ENCODE results near the gene HAX1.
A peak's percentile ranks its signal among the peaks of the same experiment; 100 is the strongest.
"Not testable (repeated sequence)": the region's sequence is repeated elsewhere in the genome, so short reads cannot be mapped to it uniquely, and the experiment has no call there.

HAX1 gene

DNA sequence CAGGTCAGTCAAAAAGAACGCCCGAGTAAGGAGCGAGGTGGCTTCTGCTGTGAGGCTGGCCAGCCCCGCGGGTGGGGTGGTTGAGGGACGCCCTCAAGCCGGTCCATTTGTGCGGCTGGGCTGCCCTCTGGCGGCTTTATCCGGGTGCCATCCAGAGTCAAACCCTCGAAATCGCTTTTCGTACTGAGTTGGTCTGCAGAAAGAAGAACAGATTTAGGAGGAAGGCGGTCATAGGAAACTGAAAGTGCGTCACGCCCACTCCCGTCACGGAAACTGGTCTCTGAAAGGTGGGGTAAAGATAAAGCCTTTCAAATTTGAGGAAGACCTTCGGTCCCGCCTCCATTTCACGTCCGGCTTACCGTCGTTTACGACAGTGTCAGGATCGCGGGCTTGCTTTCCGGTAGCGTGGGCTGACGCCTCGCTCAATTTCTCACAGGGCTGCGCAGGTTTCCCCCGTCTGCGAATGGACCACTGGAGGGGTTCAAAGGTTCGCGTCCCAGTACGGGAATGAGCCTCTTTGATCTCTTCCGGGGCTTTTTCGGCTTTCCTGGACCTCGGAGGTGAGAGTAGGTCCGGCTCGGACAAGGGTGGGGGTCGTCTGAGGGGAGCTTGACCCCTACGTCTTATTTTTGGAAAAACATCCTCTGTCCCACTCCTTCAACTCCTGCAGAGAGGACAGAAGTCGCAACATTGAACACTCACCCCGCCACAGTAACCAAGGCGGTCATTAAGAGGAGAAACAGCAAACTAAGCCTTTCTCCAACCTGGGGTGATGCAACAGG lies at the start of gene HAX1:
Gene HAX1 (plus strand): TSS at position 413 of the 782 bp plus-strand sequence. CDS start 95 bp downstream, at position 508.
- peak; percentile 83 to 97 (median 90) for DNase-seq
- intact Hi-C loops (cut with DNase I) = loop anchor here (5.0 kb wide), 2 partner anchors 50 to 75 kb away; partner anchors contain the start of gene UBAP2L

DNA sequence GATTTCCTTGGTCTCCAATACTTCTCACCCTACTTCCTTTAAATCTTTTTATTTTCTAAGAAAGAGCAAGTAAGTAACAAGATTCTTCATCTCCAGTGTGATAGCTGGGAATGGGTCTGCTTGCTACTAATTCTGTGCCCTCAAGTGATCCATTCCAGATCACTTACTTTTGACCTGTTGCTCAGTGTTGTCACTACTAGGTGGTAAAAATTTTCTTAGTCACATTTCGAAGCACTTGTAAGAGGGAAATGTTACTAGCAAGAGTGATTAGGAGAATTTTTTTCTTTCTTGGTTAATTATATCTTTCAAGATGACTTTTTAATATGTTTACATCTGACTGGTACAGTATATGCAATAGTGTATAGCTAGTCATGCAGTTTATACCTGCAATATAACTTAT lies 49.5 kb upstream of the HAX1 start:
- intact Hi-C loops (cut with DNase I) = loop anchor here (5.0 kb wide), 1 partner anchor 49 kb away; the partner anchor contains the start of gene HAX1
- no peak for DNase-seq

DNA sequence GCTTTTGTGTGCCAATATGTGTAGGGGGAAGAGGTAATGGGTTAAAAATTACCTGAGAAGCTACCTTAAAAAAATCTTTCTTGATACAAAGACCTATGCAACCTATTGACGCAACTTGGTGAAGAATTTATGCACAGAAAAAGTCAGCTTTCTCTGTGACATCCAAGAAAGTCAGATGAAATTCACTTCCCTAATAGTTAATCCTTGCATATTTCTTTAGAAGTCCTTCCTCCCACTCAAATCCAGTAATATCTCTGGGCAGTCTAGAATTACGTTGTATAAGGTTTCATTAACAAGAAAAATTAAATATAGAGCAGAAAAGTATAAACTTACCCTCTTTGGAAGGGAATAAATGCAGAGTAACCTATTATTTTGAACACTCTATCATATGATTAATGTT lies 48.8 kb upstream of the HAX1 start:
- no peak for DNase-seq
- intact Hi-C loops (cut with DNase I) = loop anchor here (5.0 kb wide), 1 partner anchor 49 kb away; the partner anchor contains the start of gene HAX1

DNA sequence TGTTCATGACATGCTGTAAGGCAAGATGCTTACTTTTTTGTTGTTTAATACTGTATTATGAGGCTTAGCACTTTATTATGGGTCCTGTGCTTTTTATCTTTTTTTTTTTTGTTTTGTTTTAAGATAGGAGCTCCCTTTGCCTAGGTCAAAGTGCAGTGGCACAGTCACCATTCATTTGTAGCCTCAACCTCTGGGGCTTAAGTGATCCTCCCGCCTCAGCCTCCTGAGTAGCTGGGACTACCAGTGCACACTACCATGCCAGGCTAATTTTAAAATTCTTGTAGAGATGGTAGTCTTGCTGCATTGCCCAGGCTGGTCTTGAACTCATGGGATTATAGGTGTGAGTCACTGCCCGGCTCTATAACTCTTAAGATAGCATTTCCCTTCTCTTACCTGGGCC lies 47.1 kb upstream of the HAX1 start:
- no peak for DNase-seq
- intact Hi-C loops (cut with DNase I) = no loop called here

DNA sequence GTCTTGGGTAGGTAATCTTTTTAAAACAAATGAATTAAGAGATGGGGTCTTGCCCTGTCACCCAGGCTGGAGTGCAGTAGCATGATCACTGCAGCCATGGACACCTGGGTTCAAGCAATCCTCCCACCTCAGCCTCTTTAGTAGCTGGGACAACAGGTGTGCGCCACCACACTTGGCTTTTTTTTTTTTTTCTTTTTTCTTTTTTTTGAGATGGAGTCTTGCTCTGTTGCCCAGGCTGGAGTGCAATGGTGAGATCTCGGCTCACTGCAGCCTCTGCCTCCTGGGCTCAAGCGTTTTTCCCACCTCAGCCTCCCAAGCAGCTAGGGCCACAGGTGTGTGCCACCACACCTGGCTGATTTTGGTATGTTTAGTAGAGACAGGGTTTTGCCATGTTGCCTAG lies 41.3 kb upstream of the HAX1 start:
- intact Hi-C loops (cut with DNase I); DNase-seq: not testable (repeated sequence)

DNA sequence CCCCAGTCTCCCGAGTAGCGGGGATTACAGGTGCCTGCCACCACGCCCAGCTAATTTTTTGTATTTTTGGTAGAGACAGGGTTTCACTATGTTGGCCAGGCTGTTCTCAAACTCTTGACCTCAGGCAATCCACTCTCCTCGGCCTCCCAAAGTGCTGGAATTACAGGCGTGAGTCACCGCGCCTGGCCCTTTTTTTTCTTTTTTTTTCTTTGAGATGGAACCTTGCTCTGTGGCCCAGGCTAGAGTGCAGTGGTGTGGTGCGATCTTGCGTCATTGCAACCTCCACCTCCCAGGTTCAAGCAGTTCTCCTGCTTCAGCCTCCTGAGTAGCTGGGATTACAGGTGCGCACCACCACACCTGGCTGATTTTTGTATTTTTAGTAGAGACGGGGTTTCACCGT lies 39.3 kb upstream of the HAX1 start:
- intact Hi-C loops (cut with DNase I); DNase-seq: not testable (repeated sequence)

DNA sequence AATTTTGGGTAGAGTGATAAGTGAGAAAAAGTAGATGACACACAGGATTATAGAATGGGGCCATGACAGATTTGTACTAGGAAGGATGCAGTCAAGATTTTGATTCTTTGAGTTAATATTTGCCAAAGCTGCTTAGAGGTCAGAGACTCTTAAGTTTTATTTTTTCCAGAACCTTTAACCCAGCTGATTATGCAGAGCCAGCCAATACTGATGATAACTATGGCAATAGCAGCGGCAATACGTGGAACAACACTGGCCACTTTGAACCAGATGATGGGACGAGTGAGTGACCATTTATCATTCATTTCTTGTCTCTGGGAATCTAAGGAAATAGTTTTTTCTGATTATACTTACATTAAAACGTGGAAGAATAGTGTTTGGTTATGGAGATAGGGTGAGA lies 35.6 kb upstream of the HAX1 start:
- DNase-seq = no peak
- intact Hi-C loops (cut with DNase I) = no loop called here

DNA sequence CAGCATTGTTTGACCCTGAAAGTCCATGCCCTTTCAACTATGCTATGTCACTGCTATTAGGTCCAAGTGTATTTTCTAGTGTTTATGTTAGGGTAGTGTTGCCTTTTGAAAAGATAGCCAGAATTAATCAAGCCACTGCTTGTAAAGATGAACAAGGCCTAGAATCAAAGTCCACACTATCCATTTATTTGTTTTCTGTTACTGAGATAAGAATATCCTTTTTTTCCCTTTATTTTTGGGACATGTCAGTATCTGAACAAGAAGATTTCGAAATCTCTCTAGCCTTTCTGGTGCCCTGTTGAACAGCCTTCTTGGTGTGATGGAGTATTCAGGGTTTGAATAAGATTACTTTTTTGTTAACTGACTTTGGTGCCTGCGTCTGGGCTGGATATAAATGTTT lies 35.0 kb upstream of the HAX1 start:
- DNase-seq = no peak
- intact Hi-C loops (cut with DNase I) = no loop called here

DNA sequence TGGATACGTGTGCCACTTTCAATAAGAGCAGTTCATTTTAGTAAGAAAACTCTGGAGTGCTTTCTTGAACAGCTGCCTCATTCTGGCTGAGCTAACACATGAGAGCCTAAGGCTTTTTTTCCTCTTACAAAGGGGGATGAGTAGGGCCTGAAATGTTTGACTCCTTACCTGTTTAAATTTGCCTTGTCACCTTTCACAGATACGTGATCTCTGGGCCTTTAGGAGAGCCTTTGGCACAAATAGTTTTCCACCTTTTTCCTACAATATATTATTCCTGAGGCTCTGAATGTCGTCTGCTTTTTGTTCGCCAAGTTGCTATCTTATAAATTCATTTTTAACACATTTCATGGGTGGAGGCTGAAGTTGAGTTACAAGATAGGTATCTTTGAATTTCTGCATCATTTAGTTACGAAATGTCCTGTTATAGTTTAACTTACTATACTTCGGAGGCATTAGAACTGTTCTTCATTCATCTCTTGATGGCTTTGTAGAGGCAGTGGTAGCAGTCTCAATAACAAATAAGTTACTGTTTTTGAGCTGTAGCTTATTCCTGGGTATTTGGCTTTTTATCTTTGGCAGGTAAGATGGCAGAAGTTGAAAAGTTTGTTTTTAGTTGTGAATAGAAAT lies 34.4 kb upstream of the HAX1 start:
- DNase-seq = no peak
- intact Hi-C loops (cut with DNase I) = no loop called here

DNA sequence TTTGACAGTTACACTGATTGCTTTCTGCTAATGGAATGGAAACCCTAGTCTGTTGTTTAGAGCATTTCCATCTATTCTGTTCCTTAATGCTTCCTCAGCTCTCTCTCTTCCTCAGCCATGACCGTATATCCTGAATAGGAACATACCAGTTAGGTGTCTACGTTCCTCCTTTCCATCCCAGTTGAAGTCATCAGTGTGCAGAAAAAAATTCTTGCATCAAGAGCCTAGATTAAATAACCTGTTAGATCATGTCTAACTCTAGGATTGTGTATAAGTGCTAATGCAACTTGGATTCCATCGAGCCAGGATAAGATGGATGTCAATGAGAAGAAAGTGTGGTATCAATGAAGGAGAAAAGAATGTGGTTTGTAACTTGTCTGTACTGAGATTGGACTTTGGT lies 32.9 kb upstream of the HAX1 start:
- no peak for DNase-seq
- intact Hi-C loops (cut with DNase I) = no loop called here

DNA sequence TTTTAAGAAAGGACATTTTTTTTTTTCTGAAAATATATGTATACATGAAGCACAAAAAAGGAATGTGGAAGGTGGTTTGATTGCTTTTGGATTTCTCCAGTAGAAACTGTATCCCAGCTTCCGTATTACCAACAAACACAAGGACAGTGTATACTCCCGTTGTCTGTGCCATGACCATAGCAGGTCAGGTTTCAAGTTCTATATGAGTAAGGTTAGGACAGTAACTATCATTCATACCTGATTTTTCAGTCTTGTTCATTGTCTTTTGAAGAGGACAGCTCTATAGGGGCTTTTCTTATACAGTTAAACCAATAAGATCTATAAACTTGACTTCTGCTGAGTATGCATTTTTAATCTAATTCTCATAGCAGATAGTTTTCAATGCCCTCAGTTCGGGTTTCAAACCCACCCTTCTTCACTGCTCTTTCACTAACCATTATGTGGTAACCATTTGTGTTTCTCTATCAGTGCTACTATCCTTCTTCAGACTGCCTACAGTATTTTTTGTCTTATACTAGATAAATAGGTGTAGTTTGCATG lies 32.1 kb upstream of the HAX1 start:
- intact Hi-C loops (cut with DNase I) = no loop called here
- DNase-seq = no peak

DNA sequence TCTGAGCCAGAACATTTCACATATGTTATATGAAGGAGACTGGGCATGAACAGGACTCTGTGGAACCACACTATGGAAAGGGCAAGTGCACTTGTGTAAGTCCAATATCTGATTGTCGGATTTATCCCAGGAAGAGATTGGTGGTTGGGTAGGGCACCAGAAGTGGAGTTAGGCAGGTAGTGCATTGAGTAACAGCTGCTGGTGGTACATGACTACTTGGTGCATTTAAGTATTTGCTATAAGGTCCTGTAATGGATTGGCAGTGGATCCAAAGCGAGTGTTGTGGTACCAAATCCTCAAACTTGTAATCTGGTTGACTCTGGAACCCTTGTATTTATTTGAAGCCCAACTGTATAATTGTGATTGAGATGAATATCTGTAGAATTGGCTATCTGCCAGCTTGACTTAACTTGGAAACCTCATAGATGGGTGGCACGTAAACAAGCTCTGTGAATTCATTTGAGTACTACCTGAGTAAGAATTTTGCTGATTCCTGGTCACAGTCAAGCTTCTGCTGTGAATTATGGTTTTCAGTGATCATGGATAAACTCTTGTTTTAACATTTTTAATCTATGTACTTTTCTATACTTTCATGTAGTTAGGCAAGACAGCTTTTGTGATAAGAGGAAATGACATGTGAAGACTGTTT lies 30.6 kb upstream of the HAX1 start:
- intact Hi-C loops (cut with DNase I) = no loop called here
- no peak for DNase-seq

DNA sequence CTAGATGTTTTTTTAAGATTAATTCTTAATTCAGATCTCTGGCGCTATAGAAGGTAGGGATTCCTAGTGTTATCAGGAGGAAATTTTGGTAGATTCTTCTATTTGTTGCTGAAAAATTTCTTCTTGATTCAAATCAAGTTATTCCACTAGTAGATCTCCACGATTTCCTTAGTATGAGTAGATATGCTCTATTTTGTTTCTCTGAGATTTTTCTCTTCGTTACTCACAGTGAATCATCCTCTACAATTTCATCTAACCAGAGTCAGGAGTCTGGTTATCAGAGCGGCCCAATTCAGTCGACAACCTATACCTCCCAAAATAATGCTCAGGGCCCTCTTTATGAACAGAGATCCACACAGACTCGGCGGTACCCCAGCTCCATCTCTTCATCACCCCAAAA lies 18.8 kb upstream of the HAX1 start:
- intact Hi-C loops (cut with DNase I) = no loop called here
- no peak for DNase-seq

DNA sequence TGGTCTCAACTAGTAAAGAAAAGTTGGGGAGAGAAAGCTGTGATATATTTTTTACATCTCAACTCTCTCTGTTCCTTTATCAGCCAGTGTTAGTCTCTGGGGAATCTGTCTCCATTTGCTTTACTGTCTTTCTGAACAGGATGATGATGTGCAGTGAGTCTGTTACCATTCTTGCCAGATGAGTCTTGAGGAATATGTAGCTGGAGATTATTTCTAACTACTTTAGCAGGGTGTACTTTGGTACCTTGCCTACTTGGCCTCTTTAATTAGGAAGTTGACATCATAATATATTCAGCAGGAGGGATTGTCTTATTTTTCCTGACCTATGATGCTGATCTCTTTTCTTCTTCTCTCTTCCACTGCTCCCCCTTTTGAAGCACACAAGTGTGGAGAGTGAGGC lies 15.7 kb upstream of the HAX1 start:
- intact Hi-C loops (cut with DNase I) = no loop called here
- DNase-seq = no peak

DNA sequence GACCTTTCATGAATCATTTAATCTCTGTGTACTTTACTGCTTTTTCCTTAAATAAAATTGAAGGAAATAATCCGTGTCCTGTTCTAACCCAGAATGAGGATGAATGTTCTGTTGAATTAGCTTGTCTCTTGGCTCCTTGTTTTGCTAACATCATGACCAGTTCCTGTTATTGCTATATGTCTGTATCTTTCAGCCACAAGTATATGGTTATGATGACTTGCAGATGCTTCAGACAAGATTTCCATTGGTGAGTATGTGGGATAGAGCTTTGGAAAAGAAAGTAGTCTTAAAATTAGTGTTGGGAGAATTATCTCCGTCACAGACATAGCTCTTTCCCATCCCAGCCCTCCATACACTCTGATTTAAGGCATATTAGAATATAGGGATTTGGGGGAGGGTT lies 13.6 kb upstream of the HAX1 start:
- intact Hi-C loops (cut with DNase I) = no loop called here
- DNase-seq = no peak

DNA sequence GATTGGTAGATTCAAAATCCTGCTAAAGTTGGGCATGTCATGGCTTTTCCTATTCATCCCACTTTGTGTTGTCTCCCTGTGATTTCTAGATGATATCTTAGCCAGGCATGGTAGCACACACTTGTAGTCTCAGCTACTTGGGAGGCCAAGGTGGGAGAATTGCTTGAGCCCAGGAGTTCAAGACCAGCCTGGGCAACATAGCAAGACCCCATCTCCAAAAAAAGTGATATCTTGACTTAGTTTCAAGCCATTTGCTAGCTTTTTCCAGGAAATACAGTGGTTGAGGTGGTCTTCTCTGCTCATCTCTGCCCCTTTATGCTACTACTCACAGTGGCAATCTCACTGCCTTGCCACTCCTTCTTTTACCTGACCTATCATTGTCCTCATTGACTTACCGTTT lies 12.3 kb upstream of the HAX1 start:
- intact Hi-C loops (cut with DNase I) = no loop called here
- no peak for DNase-seq

DNA sequence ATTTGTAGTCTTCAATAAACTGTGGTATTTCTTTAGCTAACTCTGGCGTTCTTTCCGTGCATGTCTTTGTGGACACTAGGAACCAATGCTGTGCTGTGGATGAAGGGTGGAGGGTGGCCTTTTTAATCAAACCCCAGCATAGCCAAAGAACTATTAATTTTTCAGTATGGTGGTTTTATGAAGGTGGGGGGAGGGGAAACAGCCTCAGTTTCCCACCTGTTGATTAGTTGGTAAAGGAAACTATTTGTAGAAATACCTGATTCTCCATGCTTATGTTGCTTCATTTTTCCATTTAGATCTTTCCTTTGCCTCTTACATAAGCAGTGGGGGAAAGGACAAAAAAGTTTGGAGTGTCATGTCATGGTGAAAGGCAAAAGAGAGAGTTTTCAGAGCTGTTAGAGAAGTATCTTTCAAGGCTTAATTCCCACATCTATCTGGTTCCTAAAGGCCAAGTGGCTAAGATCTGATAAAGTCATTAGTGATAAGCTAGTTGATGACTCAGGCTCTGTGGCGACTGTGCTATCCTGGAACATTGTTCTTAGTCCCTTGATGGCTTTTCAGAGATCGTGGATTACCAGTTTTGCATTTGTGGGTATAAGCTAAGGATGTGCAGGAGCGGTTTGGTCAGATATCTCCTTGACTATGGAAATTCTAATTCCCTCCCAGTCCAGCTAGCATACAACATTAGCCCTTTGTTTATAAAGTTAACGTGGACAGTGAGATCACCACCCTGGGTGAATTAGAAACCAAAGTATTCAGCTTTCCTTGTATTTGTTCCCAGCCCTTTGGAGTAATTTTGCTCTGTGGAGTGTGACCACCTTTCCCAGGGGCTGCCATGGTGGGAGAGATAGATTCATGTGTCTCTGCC lies 8.7 kb upstream of the HAX1 start:
- intact Hi-C loops (cut with DNase I) = no loop called here

DNA sequence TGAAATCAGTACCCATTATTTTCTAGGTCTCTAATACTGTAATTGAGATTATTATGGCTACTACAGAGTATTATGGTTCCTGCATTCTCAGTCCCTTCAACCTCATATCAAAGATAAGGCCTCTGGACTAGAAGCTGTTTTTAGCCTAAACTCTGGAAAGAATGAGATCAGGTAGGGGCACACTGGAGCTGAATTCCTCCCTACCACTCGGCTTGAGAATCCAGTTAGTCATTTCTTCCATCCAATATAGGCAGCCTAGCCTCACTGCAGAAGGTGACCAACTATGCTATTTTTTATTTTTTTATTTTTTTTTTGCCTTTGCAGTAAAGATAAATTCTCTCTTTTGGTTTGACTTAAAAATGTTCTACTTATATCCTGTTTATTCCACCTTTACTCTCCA lies 8.0 kb upstream of the HAX1 start:
- intact Hi-C loops (cut with DNase I) = no loop called here
- DNase-seq = no peak

More for the DNA sequence above, 8.7 kb upstream of the HAX1 start:
- no peak for DNase-seq

DNA sequence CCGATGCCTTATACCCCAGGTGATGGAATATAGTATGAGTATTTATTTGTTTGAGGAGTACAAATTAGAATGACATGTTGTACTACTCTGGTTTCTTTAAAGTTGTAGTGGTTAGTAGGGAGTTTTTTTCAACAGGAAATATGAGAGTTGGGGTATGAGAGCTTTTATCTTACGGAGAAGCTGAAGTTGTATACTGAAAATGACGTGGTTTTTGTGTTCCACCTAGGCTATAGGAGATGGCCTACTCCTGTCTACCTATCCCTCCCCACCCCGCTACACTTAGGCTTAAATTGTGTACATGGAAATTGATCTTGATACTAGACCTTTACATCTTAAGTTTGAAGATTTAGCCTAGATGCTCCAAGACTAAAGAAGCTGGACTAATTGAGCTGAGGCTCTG lies 6.8 kb upstream of the HAX1 start:
- intact Hi-C loops (cut with DNase I) = no loop called here
- DNase-seq = no peak

DNA sequence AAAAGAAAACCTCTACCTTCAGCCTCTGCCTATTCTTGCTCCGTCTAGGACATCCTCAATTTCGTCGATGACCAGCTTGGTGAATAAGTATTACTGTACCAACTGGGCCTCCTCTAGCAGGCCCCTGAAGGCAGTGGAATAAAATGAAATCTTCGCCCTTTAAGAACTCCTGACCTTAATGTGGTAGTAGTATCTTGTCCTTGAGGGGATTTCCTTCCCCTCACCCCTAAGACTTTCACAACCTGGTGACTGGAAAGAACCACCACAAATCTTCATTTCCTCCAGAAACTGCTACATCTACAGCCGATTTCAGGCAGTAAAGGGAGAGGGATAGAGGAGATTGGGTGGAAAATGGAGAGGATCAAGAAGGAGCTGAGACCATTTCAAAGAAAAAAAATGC lies 1.6 kb upstream of the HAX1 start:
- DNase-seq = no peak
- intact Hi-C loops (cut with DNase I) = loop anchor here (5.0 kb wide), 2 partner anchors 49 to 74 kb away; partner anchors contain the start of gene UBAP2L

Measured in posterior cingulate gyrus (tissue), 11 donors.